OCI-LY7 (cell line): Measurements from ENCODE around the gene ZDHHC8.

Experiments used
- EZH2phosphoT487 ChIP-seq: fragments of 200-600 bp; sonication (generic); IDR thresholded peaks from 2 replicates; pipeline ENCODE4 v1.6.1; 2018; ENCODE audit warnings: low read depth, borderline replicate concordance, mild to moderate bottlenecking, mixed run types, antibody characterized with exemption, low read length, moderate library complexity, mixed read lengths
- TF ChIP-seq, protein P1 (sequence below): fragments of 200-600 bp; sonication (generic); conservative IDR thresholded peaks from 2 replicates; pipeline ENCODE4 v1.5.1; 2014; ENCODE audit warnings: mild to moderate bottlenecking, antibody characterized with exemption, low read length, moderate library complexity, mixed read lengths

DNA sequence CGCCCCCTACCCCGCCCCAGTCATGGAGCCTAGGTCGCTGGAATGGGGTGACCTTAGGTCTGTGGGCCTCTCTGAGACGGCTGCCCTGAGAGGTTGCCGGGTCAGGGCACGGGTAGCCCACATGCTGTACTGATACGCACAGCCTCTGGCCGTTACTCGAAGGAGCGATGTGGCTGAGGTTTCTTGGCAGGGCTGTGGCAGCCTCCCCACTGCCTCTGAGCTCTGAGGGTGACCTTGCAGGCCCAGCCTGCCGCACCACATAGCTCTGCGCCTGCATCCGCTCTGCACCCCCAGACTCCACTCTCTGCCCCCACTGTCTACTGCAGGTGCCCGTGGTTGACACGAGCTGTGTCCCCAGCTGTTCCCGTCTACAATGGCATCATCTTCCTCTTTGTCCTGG, 7.3 kb downstream of the ZDHHC8 start:
- TF ChIP-seq, protein P1, sequence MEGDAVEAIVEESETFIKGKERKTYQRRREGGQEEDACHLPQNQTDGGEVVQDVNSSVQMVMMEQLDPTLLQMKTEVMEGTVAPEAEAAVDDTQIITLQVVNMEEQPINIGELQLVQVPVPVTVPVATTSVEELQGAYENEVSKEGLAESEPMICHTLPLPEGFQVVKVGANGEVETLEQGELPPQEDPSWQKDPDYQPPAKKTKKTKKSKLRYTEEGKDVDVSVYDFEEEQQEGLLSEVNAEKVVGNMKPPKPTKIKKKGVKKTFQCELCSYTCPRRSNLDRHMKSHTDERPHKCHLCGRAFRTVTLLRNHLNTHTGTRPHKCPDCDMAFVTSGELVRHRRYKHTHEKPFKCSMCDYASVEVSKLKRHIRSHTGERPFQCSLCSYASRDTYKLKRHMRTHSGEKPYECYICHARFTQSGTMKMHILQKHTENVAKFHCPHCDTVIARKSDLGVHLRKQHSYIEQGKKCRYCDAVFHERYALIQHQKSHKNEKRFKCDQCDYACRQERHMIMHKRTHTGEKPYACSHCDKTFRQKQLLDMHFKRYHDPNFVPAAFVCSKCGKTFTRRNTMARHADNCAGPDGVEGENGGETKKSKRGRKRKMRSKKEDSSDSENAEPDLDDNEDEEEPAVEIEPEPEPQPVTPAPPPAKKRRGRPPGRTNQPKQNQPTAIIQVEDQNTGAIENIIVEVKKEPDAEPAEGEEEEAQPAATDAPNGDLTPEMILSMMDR, result no peak
- no peak for TF ChIP-seq EZH2phosphoT487
